NT2/D1 (cell line): ENCODE measurements around the gene GLO1.

ENCODE experiments used
- DNase-seq: peaks from one replicate; pipeline ENCODE4 v3.0.0-alpha.2; 2011; ENCODE audit warnings: low read depth, low spot score
- H3K27me3 ChIP-seq: 2 replicates; pipeline ENCODE4 v1.6.0; 2011; ENCODE audit warnings: mild to moderate bottlenecking; ENCODE audit not compliant: insufficient read length, insufficient read depth
- H3K36me3 ChIP-seq: 2 replicates; pipeline ENCODE4 v1.6.1; 2011; ENCODE audit warnings: mild to moderate bottlenecking, low read length, mixed read lengths; ENCODE audit not compliant: insufficient read depth, insufficient read length
- H3K4me1 ChIP-seq: 2 replicates; pipeline ENCODE4 v1.5.1; 2011; ENCODE audit not compliant: insufficient read depth, insufficient read length
- H3K4me3 ChIP-seq: 2 replicates; pipeline ENCODE4 v1.5.1; 2011; ENCODE audit warnings: low read depth; ENCODE audit not compliant: insufficient read length
- H3K9ac ChIP-seq: 2 replicates; pipeline ENCODE4 v1.6.0; 2011; ENCODE audit warnings: low read depth; ENCODE audit not compliant: insufficient read length
- H3K9me3 ChIP-seq: 2 replicates; pipeline ENCODE4 v1.5.1; 2011; ENCODE audit warnings: mild to moderate bottlenecking, low read length; ENCODE audit not compliant: insufficient read depth
- SUZ12 ChIP-seq: IDR thresholded peaks from 2 replicates; pipeline ENCODE4 v1.6.1; 2011; ENCODE audit not compliant: insufficient read length, insufficient read depth; ENCODE audit errors: extremely low read depth
- YY1 ChIP-seq: IDR thresholded peaks from 2 replicates; pipeline ENCODE4 v1.6.1; 2011; ENCODE audit not compliant: insufficient read length, insufficient read depth
- ZNF274 ChIP-seq: IDR thresholded peaks from 2 replicates; pipeline ENCODE4 v1.6.1; 2011; ENCODE audit warnings: mild to moderate bottlenecking, low read depth, low read length

GLO1 gene

GRCh38 chr6:38632490-38632889 is 70.5 kb downstream of the GLO1 start:
- H3K9ac ChIP-seq, result no peak overlapping the region
- TF ChIP-seq YY1, result no peak
- TF ChIP-seq SUZ12, result no peak
- no peak for TF ChIP-seq ZNF274
- no peak for DNase-seq
- no peaks in the 10 kb centered on the region for H3K27me3 ChIP-seq
- no peaks in the 10 kb centered on the region for H3K36me3 ChIP-seq
- H3K4me1 ChIP-seq, result no peaks in the 10 kb centered on the region
- H3K9me3 ChIP-seq, result no peaks in the 10 kb centered on the region
- no peak overlapping the region for H3K4me3 ChIP-seq

- Histone ChIP-seq H3K4me1 (no peaks in the 10 kb centered on the region), H3K27me3 (no peaks in the 10 kb centered on the region), H3K9me3 (no peaks in the 10 kb centered on the region), H3K9ac (no peak overlapping the region), H3K36me3 (no peaks in the 10 kb centered on the region), H3K4me3 (no peak overlapping the region)
- no peak for DNase-seq
- TF ChIP-seq ZNF274 (no peak), YY1 (no peak), SUZ12 (no peak)
These were observed 71.7 kb downstream of the GLO1 start for GRCh38 chr6:38631186-38631783.
